GM18498 (cell line): ENCODE measurements around the gene NEK4.
A peak's percentile ranks its signal among the peaks of the same experiment; 100 is the strongest.
"Not testable (repeated sequence)": the region's sequence is repeated elsewhere in the genome, so short reads cannot be mapped to it uniquely, and the experiment has no call there.

Experiments
- ATAC-seq: cut with Tn5 transposase; IDR thresholded peaks from one replicate; pipeline ENCODE4 v1.9.1; 2021; ENCODE audit warnings: mild to moderate bottlenecking, moderate library complexity; ENCODE audit not compliant: unreplicated experiment

The NEK4 gene

GRCh38 chr3:52743152-52743551 is 27.6 kb downstream of the NEK4 start:
- ATAC-seq, result no peak

- ATAC-seq, result no peak
Observed at GRCh38 chr3:52742418-52743041, 28.2 kb downstream of the NEK4 start.

GRCh38 chr3:52739730-52740129 is 31.0 kb downstream of the NEK4 start:
- no peak for ATAC-seq

GRCh38 chr3:52733256-52733891 is 37.4 kb downstream of the NEK4 start:
- ATAC-seq, result no peak

- ATAC-seq, result no peak
Observed at GRCh38 chr3:52731590-52731989, 39.1 kb downstream of the NEK4 start.

DNA sequence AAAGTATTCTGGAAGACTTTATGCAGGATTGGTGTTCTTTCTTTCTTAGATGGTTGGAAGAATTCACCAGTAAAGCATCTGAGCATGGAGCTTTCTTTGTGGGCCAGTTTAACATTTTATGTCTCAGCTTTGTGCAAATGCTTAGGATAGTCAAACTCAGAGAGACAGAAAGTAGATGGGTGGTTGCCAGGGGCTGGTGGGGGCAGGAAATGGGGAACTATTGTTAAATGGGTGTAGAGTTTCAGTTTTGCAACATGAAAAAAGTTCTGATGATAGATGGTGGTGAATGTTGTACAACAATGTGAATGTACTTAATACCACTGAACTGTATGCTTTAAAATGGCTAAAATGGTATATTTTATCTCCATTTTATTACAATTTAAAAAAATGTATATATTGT is 40.1 kb downstream of the NEK4 start:
- no peak for ATAC-seq

GRCh38 chr3:52728753-52729152 is 42.0 kb downstream of the NEK4 start:
- ATAC-seq, result not testable (repeated sequence)

DNA sequence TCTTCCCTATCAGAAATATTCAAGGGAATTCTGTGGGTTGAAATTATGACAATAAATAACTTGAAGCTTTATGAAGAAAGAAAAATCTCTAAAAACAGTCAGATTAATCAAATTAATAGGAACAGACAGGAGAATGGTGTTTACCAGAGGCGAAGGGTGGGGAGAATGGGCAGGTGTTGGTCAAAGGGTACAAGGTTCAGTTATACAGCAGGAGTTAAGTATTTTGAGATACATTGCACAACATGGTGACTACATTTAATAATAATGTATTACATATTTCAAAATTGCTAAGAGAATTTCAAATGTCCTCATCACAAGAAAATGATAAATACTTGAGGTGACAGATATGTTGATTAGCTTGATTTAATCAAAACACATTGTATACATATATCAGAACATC is 46.2 kb downstream of the NEK4 start:
- ATAC-seq, result no peak

GRCh38 chr3:52723935-52724334 is 46.8 kb downstream of the NEK4 start:
- ATAC-seq, result no peak

DNA sequence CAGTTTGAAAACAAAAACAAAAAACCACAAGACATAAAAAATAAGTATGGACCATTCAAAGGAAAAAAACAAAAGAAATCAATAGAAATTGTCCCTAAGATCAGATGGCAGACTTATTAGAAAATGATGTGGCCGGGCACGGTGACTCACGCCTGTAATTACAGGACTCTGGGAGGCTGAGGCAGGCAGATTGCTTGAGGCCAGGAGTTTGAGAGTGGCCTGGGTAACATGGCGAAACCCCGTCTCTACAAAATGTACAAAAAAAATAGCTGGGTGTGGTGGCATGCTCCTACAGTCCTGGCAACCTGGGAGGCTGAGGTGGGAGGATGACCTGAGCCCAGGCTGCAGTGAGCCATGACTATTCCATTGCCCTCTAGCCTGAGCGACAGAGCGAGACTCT is 48.2 kb downstream of the NEK4 start:
- ATAC-seq, result no peak

DNA sequence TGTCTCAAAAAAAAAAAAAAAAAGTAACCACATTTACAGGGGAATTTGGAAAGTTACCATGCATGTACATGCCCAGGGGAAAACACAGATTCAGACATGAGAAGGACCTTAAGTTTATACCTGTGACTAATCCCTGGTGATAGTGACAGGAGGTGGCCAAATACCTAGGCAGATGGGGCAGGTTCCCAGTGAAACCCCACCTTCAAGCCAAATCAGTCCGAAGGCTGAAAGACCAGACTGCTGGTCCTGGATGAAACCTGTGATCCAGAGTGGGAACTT is 49.1 kb downstream of the NEK4 start:
- ATAC-seq, result no peak

DNA sequence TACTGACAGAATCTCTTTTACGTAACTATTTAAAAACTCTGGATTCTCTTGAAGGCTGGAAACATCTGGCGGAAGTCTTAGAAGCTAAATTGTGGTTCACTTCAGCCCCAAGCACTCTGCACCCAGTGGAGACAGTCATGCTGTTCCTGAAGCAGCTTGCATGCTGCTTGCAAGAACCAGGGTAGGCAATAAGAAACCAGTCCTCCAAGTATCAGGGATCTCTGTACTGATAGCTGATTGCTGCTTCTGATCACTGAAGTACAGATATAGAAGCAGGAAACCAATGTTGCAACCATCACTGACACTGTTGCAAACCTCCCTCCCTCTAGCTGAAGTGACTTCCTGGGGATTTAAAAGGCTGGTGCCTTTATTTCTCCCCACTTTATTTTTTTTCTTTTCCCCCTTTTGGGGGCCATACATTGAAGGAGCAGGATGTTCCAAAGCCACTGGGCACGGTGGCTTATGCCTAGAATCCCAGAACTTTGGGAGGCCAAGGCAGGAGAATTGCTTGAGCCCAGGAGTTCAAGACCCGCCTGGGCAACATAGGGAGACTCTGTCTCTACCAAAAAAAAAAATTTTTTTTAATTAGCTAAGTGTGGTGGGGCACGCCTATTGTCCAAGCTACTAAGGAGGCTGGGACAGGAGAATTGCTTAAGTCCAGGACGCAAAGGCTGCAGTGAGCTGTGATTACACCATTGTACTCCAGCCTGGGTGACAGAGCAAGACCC is 49.6 kb downstream of the NEK4 start:
- no peak for ATAC-seq

DNA sequence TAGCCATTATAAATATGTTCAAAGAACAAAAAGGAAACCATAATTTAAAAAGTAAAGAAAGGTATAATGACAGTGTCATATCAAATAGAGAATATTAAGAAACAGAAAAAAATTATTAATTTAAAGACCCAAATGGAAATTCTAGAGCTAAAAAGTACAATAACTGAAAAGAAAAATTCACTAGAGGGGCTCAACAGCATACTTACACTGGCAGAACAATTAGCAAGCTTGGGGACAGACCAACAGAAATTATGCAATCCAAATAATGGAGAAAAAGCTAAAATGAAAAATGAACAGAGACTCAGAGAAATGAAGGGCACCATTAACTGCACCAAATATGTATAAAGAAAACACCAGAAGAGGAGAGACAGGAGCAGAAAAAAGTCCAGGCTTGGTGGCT is 51.1 kb downstream of the NEK4 start:
- ATAC-seq, result no peak

DNA sequence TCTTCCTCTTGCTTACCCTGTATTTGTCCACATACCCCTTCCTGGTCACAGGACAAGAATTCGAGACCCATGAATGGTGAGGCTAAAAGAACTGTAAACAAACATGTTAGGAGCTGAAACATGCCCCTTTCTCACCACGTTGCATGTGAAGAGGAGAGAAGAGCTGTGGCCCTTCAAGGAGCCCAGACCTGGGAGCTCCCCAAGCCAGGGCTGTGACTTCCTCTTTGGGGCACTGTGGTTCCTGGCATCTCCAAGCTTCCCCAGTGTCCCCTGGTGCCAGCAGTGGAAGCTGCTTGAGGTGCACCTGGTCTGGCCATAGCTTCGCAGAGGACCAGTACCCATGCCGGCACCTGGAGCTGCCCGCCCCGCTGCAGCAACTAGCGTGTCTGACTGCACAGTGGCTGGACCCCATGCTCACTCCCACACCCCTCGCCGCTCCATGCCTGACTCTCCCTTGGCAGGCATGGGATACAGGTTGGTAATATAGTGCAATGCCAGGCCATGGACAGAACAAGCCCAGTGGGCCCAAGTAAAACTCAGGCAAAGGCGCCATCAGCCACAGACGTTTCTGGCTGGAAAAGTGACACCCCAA is 54.9 kb downstream of the NEK4 start:
- no peak for ATAC-seq

GRCh38 chr3:52714335-52715302 is 56.1 kb downstream of the NEK4 start:
- no peak for ATAC-seq

- ATAC-seq, result no peak
Observed at GRCh38 chr3:52712291-52713212, 58.2 kb downstream of the NEK4 start.

GRCh38 chr3:52710512-52710911 is 60.2 kb downstream of the NEK4 start:
- no peak for ATAC-seq

DNA sequence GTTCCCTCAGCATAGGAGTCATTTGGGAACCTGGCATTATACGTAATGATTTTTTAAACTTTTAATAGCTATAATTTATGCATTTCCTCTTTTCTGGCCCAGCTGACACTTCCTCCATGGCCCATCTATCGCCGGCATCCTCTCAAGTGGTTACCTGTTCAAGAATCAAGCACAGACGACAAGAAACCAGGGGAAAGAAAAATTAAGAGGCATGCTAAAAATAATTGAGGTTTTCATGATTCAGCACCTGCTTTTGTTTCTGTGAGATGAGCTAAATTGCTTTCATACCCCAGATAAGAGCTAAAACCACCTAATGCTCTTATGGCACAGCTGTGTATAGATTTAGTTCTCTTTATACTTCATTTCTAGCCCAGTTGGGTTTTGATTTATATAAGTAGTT is 63.2 kb downstream of the NEK4 start:
- ATAC-seq, result no peak

- peak; percentile 82 for ATAC-seq
Observed at GRCh38 chr3:52705688-52706686, 64.8 kb downstream of the NEK4 start, which contains the start of the genes GLT8D1 and SPCS1. TSS of gene GLT8D1 (minus strand) at chr3:52705791. CDS start at chr3:52700460, 5,331 bp downstream. TSS of gene SPCS1 (plus strand) at chr3:52706106. CDS start at chr3:52706247, 141 bp downstream.
